C4-2B (cell line): ENCODE measurements around the gene NNT.

Source experiments
- ZFX ChIP-seq: fragments of 450-650 bp; IDR thresholded peaks from 2 replicates; pipeline ENCODE4 v1.6.1; 2017
- TF ChIP-seq, protein P1 (sequence below): fragments of 450-650 bp; conservative IDR thresholded peaks from 2 replicates; pipeline ENCODE4 v1.5.1; 2017; ENCODE audit warnings: mild to moderate bottlenecking

DNA sequence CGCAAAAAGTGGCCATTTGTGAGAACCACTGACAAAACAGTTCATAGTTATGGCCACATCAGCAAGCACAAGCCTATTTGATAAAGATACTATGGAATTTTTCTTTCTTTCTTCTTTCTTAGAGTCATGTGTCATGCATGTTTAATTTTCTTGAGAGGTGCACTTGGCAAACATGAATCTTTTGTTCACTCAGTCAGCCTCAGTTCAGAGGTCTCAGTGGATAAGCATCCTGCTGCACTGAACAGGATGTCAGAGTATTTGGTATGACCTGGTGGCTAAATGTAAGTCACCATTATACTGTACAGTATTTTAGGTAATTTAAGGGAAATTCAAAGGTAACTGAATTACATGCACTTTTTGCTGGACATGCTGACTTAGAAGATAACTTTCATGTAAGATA, 5.4 kb downstream of the NNT start:
- TF ChIP-seq, protein P1, sequence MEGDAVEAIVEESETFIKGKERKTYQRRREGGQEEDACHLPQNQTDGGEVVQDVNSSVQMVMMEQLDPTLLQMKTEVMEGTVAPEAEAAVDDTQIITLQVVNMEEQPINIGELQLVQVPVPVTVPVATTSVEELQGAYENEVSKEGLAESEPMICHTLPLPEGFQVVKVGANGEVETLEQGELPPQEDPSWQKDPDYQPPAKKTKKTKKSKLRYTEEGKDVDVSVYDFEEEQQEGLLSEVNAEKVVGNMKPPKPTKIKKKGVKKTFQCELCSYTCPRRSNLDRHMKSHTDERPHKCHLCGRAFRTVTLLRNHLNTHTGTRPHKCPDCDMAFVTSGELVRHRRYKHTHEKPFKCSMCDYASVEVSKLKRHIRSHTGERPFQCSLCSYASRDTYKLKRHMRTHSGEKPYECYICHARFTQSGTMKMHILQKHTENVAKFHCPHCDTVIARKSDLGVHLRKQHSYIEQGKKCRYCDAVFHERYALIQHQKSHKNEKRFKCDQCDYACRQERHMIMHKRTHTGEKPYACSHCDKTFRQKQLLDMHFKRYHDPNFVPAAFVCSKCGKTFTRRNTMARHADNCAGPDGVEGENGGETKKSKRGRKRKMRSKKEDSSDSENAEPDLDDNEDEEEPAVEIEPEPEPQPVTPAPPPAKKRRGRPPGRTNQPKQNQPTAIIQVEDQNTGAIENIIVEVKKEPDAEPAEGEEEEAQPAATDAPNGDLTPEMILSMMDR: no peak
- no peak for TF ChIP-seq ZFX
